Activated naive CD4-positive, alpha-beta T cell treated with Interleukin-2 at 50 U/mL for 16 hours (primary cell): Measurements from ENCODE around the gene LAD1.

Experiments used
- DNase-seq: peaks from one replicate; pipeline ENCODE4 v3.0.0-alpha.2; 2020

Gene LAD1

DNA sequence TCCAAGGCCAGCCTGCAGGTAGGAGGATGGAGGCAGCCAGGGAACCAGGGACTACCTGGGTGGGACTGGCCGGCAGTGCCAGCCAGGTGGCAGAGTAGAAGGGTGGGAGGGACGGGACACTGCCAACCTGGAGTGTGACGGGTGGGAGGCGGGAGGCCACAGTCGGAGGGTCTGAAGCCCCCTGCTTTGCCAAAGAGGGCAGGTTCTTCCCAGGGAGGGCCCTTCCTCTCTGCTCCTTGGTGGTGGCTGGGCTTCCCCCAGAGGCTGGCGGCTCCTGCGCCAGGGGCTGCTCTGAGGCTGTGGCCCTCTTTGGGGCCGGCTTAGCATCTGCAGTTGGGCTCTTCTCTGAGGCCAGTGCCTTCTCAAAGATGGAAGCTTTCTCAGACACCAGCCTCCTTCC lies 12.9 kb downstream of the LAD1 start:
- DNase-seq = no peak

DNA sequence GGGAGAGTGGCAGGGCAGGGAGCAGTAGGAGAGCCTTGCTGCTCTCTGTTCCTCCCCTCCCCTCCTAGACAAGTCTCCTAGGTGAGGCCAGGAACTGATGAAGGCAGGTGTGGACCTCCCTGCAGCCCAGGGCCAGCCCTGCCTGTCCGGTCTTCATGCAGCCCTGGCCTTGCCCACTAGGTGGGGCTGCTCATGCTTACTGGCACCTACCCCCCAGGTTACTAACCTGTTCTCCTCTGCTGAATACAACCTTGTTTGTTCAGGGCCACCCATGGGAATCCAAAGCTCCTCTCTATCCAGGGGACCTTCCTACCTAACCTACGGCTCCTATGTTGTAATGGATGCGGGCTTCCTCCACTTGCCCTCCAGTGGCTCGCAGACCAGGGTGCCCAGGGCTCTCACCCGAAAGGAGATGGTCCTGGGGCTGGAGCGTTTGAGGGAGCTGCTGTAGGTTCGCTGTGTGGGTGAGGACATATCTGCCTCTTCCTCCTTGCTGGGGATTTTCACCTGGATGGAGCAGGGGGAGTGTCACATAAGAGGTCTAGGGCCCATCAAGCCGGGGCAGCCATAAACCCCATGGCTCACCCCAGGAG lies 13.7 kb downstream of the LAD1 start:
- peak; percentile 30 for DNase-seq

DNA sequence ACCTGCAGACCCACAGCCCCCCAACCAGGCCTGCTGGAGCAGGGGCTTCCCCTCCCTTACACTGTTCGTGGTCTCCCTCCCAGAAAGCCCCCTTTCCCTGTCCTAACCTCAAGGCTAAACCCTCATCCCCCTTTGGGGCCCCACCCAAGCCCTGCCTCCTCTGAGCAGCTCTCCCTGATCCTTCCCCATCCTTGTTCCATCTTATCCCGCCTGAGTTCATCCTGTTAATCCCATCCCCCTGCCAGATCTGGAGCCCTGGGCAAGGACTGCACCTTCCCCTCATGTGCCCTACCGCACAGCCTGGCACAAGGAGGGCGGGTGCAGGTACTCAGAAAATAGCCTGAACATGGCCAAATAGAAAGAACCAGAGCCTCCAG lies 14.7 kb downstream of the LAD1 start:
- DNase-seq = no peak

DNA sequence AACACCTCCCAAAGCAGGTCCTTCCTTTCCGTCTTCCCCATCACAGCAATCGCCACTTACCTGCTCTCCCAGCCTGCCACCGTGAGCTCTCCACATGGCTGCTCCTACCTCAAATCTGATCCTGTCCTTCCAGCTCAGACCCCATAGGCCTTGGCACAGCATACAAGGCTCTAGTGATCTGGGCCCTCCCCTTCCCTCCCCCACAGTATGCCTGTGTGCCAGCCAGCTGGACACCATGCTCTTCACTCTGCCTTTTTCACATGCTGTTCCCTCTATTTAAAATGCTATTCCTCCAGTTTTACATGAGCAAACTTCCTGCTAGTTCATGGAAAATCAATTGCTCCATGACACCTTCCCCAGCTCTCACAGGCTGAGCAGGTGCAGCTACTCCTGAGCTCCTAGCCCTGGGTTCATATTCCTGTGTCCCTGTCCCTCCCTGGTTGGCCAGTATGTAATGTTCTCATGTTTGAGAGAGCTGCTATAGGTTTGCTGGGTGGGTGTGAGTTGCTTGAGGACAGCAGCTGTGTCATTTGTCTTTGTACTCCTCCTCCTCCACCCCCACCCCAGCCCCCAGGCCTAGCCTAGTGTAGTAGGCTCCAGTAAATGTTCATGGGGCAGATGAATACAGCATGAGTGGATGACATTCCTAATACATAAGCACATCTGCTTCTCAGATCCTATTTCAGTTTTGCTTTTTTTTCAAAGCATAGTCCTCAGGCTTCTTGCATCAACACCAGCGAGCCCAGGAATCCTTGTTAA lies 15.3 kb downstream of the LAD1 start:
- no peak for DNase-seq

DNA sequence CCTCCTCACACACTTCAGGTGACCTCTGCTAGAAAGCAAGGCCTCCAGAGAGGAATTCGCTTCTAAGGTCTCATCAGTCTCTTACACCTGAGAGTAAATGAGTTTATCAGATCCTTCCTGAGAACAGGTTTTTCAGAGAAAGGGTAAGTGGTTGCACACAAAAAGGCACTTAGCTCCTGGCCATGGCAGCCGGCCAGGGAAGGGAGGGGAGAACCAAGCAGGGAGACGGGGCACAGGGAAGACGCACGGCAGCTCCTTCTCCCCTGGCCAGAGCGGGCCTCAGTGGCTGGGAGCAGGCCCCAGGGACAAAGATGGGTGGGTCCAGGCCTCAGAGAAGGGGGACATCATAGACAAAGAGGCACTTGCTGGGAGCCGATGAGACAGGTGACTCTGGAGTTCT lies 18.0 kb downstream of the LAD1 start:
- no peak for DNase-seq

DNA sequence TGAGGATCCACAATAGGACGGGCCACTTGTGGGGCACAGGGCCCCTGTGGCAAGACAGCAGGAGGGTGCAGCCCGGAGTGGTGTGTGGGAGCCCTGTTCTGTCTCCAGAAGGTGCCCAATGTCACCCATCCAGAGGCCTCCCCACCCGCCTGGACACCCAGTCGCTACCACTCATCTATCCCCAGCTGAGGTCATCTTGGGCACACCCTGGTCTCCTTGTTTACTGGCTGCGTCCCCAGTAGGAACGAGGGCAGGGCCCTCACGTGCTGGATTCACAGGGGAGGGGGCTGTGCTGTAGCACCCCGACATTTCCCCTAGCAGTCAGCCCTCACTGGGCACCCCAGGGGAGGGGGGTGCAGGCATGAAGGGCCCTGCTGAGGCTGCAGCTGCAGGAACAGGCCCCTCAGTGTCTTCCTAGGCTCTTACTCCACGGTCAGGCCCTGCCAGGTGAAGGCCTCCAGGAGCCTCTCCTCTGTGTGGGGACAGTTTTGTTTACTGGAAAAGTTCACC lies 19.3 kb downstream of the LAD1 start:
- DNase-seq = no peak

DNA sequence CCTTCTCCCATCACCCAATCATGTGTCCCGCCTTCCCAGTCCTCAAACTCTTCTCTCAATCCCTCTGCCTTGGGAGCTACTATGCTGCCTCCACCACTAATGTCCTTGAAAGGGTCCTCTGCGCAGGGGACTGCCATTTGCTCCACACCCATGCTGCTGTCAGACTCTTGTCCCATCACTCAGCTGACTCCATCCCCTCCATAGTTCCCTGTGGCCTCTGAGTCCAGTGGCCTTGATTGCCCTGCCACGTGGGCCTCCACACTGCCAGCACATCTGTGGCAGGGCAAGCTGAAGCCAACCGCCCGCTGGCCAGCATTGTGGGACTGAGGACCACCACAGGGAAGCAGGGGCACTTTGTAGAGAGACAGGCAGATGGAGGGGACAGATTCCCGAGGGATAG lies 20.3 kb downstream of the LAD1 start:
- no peak for DNase-seq

DNA sequence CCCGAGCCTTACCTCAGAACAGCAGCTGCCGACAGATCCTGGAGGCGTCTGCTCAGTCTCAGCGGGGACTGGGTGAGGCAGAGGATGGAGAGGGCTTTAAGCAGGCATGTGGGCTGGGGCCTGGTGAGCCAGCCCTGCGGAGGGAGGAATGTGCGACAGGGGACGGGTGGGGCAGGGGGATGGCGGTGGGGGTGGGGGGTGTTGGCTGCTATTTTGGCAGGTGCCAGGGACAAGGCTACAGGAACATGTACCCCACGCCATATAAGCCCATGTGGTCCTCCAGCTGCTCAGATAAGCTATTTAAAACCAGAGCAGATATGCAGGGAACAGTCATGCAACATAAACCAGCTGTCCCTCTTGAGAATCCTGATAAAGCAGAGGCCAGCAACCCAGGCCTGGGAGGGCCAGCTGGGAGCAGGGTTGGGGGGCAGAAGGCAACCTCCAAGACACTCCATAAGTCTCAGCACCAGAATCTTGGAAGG lies 21.5 kb downstream of the LAD1 start, which contains the start of gene TNNT2:
Gene TNNT2, minus strand, starts transcription at position 70 of the 482 bp plus-strand sequence. CDS start 4,426 bp downstream, outside the sequence.
- DNase-seq = no peak

DNA sequence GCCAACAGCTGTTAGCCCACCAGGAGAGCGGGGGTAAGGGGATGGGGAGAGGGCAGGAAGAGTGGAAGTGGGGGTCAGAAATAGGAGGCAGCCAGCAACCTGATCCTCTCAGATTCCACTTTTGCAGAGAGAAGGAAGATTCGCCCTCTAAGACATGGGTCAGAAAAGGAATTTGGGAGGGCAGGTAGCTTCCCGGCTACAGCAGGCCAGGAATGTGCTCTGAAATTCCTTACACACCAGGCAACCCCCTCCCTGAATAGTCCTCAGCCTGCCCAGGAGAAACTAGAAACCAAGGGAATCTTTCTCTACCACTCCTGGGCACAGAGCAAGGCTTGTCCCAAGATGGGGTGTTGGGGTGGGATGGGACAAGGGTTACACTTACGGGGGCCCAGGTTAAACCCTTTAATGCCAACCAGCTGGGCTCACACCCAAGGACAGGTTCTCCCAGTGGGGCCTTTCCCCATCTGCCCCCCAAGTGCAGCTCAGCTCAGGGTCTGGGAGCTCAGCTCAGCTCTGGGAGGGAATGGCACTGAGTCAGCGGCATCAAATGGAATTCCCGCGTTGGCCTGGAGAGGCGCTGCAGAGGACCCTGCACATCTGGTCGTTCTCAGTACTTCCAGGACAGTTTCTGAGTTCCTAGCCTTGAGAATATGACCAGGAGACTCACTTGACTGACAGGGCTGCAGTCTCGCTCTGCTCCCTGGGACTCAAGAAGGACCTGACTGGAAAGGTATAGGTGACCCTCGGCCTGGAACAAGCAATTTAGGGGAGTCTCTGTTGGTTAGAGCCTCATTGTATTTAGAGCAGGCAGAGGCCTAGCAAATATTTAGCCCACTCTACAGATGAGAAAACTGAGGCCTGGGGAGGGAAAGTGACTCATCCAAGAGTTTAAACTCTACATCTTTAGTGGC lies 22.4 kb downstream of the LAD1 start:
- DNase-seq = no peak

DNA sequence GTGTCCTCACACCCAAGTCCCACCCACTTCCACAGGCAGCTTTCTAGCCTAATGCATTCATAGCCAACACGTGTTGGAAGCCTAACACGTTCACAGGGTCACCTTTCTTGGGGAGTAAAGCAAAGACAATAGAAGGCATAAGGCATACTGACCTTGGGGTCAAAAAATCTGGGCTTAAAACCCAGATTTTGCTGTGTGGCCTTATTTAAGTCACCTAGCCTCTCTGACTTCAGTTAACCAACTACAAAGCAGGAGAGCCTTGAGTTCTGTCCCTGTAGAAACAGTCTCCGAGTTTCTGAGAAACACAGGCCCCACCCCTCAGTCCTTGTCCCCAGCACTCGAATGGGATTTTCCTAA lies 23.0 kb downstream of the LAD1 start:
- DNase-seq = no peak

DNA sequence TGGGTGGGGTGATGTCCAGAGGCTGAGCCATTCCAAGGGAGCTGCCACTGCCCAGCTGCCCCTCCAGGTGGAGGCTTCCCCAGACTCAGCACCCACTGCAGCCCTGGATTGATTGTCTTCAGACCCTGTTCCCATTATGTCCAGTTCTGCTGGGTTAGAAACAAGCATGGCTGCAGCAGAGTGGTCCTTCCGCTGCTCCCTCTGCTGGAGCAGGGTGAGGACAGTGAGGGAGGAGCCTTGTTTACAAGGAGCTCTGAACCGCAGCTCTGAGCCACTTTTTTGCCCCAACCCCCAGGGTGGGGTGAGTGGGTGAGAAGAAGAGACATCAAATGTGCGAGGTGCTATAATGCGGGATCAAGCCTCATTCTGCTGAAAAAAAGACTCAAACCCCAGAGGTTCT lies 24.0 kb downstream of the LAD1 start:
- no peak for DNase-seq

DNA sequence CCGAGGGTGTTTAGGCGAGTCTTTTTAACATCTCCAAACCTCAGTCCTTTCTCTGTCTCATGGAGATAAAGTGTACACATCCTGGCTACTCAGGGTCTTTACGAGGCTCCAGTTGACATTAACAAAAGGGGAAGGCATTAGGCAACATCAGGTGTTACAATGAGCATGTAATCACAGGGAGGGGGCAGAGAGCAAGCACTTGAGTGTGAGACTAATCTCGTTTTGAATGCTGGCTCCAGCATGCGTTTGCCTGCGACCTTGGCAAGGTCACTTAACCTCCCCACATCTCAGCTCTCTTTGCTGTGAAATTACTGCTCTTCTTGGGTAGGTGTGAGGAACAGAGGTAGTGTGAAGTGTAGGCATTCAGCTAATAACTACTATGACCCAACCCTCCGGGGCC lies 24.8 kb downstream of the LAD1 start:
- no peak for DNase-seq

DNA sequence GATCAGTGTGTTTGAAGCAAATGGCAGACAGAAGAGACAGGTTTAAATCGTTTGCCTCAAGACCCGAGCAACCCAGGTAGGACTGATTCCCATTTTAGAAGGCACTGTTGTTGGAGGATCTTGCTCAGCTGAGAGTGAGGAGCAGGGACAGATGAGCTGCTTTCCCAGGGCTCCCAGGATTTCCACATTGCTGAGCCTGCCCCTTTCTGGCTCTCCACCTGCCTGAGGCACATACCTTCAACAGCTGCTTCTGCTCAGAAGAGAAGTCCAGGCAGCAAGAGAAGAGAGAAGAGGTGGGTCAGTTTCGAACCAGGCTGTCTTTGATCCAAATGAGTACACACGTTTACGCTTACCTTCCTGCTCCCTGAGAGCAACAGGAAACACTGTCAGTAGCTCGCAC lies 27.3 kb downstream of the LAD1 start:
- no peak for DNase-seq

DNA sequence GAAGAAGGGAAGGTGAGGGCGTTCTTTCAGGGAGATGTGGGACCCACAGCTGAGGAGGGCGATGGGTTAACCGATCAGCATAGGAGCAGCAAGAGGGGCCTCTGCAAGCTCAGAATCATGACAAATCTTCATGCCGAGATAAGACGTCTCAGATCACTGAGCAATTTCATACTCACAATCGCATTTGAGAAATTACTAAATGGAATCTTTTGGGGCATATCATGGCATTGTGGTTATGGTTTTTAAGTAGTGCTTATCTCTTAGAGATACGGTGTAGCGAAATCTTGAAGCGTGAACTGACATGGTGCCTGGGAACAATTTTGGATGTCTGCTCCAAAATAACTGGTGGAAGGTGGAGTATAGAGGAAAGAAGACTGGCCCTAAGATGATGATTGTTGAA lies 27.8 kb downstream of the LAD1 start:
- no peak for DNase-seq

DNA sequence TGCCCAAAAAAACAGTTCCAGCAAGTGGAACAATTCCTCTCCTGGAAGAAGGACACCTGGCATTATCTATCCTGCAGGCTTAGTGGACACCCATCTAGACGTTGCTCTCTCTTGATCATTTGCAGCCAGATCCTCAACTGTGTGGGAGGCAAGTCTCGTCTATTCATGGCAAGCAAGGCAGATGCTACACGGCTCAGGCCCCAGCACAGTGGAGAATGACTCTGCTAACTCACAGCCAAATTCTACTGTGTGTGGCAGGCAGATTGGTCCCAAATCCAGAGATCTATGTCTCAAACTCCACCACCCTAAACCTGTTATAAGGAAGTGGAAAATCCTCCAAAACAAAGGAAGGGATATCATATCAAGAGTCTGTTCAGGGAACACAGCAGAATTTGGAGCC lies 28.6 kb downstream of the LAD1 start:
- DNase-seq = no peak

DNA sequence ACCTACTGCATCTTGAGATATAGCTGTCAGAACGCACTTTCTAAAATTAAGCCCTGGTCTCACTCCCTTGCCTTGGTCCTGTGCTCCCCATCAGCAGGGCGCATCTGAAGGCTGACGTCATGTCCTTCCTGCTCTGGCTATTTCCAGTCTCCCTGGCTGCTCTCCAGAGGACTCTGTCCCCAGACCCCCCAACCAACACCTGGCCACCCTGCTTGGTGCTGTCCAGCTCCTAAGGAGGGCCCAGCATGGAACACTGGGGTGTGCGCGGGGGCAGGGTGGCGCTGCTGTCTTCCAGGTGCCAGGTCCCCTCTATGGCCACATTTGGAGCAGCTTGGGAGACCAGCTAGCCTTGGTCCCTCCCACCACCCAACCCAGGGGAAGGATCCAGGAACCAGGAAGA lies 29.9 kb downstream of the LAD1 start:
- no peak for DNase-seq

DNA sequence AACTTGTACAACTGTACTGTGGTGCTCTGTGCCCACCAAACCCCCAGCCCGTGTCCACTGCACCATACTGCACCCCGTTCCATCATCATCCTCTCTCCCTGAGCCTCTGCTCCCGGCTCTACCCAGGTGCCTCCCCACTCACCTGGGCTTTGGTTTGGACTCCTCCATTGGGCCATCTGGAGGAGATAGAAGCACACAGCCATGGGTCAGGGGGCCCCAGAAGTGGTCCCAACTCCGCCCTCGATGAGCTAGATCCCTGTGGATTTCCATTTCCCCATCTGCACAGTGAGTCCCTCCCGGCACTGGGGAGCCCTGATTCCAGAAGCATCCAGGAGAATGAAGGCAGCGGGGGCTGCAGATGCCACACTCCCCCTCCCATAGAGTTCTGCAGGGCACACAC lies 32.4 kb downstream of the LAD1 start:
- no peak for DNase-seq

DNA sequence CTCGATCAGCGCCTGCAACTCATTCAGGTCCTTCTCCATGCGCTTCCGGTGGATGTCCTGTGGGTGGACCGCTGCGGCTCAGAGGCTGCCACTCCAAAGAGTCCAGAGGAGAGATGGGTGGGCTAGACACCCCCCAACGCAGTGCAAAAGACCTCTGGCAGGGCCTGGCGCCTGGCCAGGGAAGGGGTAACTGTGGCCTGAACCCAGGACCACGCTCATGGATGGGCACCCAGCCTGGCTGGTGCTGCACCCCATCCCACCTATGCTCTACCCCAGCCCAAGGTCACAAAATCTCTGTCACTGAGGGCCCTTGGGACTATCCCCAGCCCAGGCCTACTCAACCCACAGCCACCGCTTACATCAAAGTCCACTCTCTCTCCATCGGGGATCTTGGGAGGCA lies 33.9 kb downstream of the LAD1 start:
- DNase-seq = no peak

DNA sequence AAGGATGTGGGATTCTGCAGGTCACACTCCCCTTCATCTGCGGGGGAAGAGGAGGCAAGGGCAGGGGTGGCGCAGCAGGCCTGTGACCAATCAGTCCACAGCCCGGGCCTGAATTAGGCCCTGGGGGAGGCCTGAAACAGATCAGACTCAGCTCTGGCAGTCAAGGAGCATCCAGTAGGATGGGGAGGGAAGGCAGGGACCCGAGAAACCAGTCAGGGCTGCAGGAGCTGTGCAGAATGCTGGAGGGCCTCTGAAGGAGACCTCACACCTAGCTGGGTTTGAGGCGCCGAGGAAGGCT lies 34.4 kb downstream of the LAD1 start:
- DNase-seq = no peak

DNA sequence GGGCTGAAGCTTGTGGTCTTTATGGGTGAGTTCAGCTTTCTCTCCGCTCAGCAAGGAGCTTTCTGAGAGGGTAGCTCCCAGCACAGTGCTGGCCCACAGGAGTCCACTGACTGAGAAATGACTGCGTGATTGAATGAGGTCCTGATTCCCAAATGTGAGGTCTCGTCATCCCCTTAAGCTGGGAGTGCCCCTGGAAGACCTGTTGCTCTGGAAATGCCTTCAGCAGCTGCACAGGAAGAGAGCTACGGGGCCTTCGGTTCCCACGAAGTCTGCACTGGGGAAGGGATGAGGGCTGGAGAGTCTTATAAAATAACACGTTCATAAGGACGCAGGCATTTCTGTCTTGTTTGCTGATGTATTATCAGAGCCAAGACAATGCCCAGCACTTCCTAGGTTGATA lies 35.7 kb downstream of the LAD1 start:
- DNase-seq = no peak

DNA sequence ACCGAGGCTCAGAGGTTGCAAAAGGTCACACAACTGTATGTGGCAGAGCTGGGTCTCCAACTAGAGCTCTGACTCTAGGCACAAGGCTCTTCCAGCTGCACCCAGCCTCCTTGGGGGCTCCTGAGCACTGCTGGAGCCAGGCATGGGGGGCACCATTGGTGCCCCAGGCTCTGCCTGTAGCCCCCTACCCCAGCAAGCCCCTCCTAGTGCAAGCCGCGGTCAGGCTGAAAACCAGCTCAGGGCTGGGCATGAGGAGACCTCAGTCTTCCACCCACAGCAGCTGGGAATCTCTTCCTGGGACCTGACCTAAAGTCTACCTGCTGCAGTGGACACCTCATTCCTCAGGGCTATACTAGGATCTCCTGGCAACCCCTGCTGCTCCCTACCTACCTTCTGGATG lies 36.2 kb downstream of the LAD1 start:
- no peak for DNase-seq

DNA sequence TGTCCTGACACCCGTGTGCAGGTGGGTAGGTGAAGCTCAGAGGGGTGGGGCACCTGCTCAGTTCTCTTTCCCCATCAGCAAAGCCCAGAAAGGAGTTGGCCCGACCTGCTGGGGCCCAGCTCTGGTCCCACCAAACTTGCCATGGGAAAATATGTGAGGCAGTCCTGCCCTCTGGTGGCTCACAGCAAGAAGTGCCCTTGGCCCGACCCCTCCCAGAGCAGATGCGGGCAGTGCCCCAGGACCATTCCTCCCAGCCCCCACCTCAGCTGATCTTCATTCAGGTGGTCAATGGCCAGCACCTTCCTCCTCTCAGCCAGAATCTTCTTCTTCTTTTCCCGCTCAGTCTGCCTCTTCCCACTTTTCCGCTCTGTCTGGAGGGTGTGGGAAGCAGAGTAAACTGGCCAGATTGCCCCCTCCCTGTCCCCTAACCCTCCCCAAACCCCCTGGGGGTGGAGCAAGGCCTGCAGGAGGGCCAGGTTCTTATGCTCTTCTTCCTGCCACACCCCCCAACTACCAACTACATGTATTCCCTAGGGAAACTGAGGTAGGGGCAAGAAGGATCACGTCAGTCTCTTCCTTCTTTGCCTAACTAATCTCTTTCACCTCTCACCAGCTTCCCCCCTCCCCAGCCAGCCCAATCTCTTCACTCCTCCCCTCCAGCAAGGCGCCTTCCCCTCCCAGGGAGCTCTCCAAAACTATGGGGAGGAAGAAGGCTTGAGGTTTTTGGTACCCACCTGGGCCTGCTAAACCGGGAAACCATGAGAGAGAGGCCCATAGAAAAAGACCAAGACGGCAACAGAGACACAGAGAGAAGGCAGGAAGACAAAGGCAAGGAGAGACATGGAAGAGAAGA lies 37.2 kb downstream of the LAD1 start:
- DNase-seq = no peak
